ENCODE data around the gene C3orf52.

GRCh38 chr3:112167758-112168157 lies 81.6 kb downstream of the C3orf52 start:
- TF ChIP-seq MAX (IDR thresholded peaks at IDR 0.05; ENCODE audit: low read depth, low read length), result no peak
- no peak for TF ChIP-seq CTCF (IDR thresholded peaks at IDR 0.05; ENCODE audit: low read depth, low read length)
- TF ChIP-seq POLR2A (IDR thresholded peaks at IDR 0.05; ENCODE audit: extremely low read depth, insufficient read length), result no peak
- no peak for TF ChIP-seq MYC (IDR thresholded peaks at IDR 0.05; ENCODE audit: low read depth, low read length)

All from NB4 (cell line).